SK-N-SH treated with all-trans-retinoic acid at 6 μM for 48 hours (cell line): ENCODE measurements around the gene MAOA.
A peak's percentile ranks its signal among the peaks of the same experiment; 100 is the strongest.

Experiments
- ATAC-seq: fragments of 200-7000 bp; cut with Tn5 transposase; 3 replicates; pipeline ENCODE4 v1.9.1; 2020; ENCODE audit warnings: mild to moderate bottlenecking, moderate library complexity
- ARNTL ChIP-seq: fragments of 450-650 bp; formaldehyde crosslinking; IDR thresholded peaks from 2 replicates; pipeline ENCODE4 v1.5.0; 2020; ENCODE audit warnings: low read depth, mild to moderate bottlenecking, moderate library complexity, borderline replicate concordance
- BACH2 ChIP-seq: fragments of 250-450 bp; sonication (Bioruptor Pico); IDR thresholded peaks from 2 replicates; pipeline ENCODE4 v1.9.0; 2021; ENCODE audit warnings: mild to moderate bottlenecking, borderline replicate concordance
- CSDC2 ChIP-seq: fragments of 250-450 bp; sonication (Bioruptor Pico); IDR thresholded peaks from 2 replicates; pipeline ENCODE4 v1.5.0; 2020; ENCODE audit warnings: mild to moderate bottlenecking, moderate library complexity
- CSRNP3 ChIP-seq: fragments of 250-450 bp; sonication (Bioruptor Pico); IDR thresholded peaks from 2 replicates; pipeline ENCODE4 v1.5.1; 2021; ENCODE audit warnings: mild to moderate bottlenecking, moderate library complexity
- ESRRG ChIP-seq: fragments of 250-450 bp; sonication (Bioruptor Pico); IDR thresholded peaks from 2 replicates; pipeline ENCODE4 v1.6.1; 2021; ENCODE audit warnings: mild to moderate bottlenecking
- GLIS3 ChIP-seq: fragments of 250-450 bp; sonication (Bioruptor Pico); IDR thresholded peaks from 2 replicates; pipeline ENCODE4 v1.5.0; 2020; ENCODE audit warnings: mild to moderate bottlenecking, moderate library complexity
- ISL1 ChIP-seq: fragments of 250-450 bp; sonication (Bioruptor Pico); IDR thresholded peaks from 2 replicates; pipeline ENCODE4 v2.1.2; 2022; ENCODE audit warnings: mild to moderate bottlenecking, moderate library complexity
- OSR1 ChIP-seq: fragments of 250-450 bp; sonication (Bioruptor Pico); IDR thresholded peaks from 2 replicates; pipeline ENCODE4 v1.8.0; 2022; ENCODE audit warnings: moderate library complexity, mild to moderate bottlenecking, inconsistent platforms
- PPARA ChIP-seq: fragments of 250-450 bp; sonication (Bioruptor Pico); IDR thresholded peaks from 2 replicates; pipeline ENCODE4 v1.5.0; 2020; ENCODE audit warnings: mild to moderate bottlenecking, borderline replicate concordance
- RARB ChIP-seq: fragments of 250-450 bp; sonication (Bioruptor Pico); IDR thresholded peaks from 2 replicates; pipeline ENCODE4 v1.8.0; 2021; ENCODE audit warnings: mild to moderate bottlenecking, moderate library complexity
- SNAI2 ChIP-seq: fragments of 250-450 bp; sonication (Bioruptor Pico); IDR thresholded peaks from 2 replicates; pipeline ENCODE4 v1.5.0; 2020; ENCODE audit warnings: mild to moderate bottlenecking, moderate library complexity
- TCF4 ChIP-seq: fragments of 250-450 bp; sonication (Bioruptor Pico); IDR thresholded peaks from 2 replicates; pipeline ENCODE4 v1.8.0; 2021; ENCODE audit warnings: mild to moderate bottlenecking, moderate library complexity, borderline replicate concordance
- TOX ChIP-seq: fragments of 250-450 bp; sonication (Bioruptor Pico); IDR thresholded peaks from 2 replicates; pipeline ENCODE4 v1.8.0; 2021; ENCODE audit warnings: mild to moderate bottlenecking, moderate library complexity, borderline replicate concordance
- TSHZ2 ChIP-seq: fragments of 250-450 bp; sonication (Bioruptor Pico); IDR thresholded peaks from 2 replicates; pipeline ENCODE4 v1.5.0; 2020; ENCODE audit warnings: mild to moderate bottlenecking, moderate library complexity
- ZC3H10 ChIP-seq: fragments of 250-450 bp; sonication (Bioruptor Pico); IDR thresholded peaks from 2 replicates; pipeline ENCODE4 v1.5.1; 2021; ENCODE audit warnings: mild to moderate bottlenecking, moderate library complexity
- ZFP3 ChIP-seq: fragments of 250-450 bp; sonication (Bioruptor Pico); IDR thresholded peaks from 2 replicates; pipeline ENCODE4 v1.5.0; 2020; ENCODE audit warnings: mild to moderate bottlenecking, moderate library complexity
- ZFP30 ChIP-seq: fragments of 450-650 bp; formaldehyde crosslinking; IDR thresholded peaks from 2 replicates; pipeline ENCODE4 v1.5.0; 2022; ENCODE audit warnings: mild to moderate bottlenecking, moderate library complexity
- ZNF565 ChIP-seq: fragments of 450-650 bp; formaldehyde crosslinking; conservative IDR thresholded peaks from 2 replicates; pipeline ENCODE4 v1.5.0; 2020; ENCODE audit warnings: low read depth, mild to moderate bottlenecking, moderate library complexity
- ZNF70 ChIP-seq: fragments of 450-650 bp; formaldehyde crosslinking; IDR thresholded peaks from 2 replicates; pipeline ENCODE4 v1.5.0; 2020; ENCODE audit warnings: mild to moderate bottlenecking, moderate library complexity
- TF ChIP-seq, protein P1 (sequence below): fragments of 250-450 bp; sonication (Bioruptor Pico); IDR thresholded peaks from 2 replicates; pipeline ENCODE4 v1.8.0; 2021; ENCODE audit warnings: low read depth, mild to moderate bottlenecking, moderate library complexity, borderline replicate concordance
- TF ChIP-seq, protein P2 (sequence below): fragments of 250-450 bp; sonication (Bioruptor Pico); IDR thresholded peaks from 2 replicates; pipeline ENCODE4 v1.5.1; 2020; ENCODE audit warnings: low read depth, mild to moderate bottlenecking, moderate library complexity

MAOA gene

DNA sequence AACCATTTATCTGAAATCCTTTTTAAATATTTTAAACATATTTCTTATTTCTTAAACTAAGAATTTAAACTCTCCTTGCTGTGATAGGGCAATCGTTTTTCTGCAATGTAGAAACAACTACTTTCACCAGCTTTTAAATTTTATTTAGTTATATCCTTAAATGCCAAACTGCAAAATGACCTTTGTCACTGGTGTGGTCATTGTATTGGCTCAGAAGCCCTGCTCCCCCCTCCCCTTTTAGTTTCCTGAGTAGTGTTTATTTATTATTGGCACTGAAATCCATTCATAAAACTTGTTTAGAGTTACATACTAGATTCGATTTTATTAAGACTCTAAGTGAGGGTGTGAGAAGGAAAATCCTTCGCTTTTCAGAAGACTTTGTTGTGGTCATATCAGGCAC lies 23.0 kb downstream of the MAOA start:
- TF ChIP-seq ZC3H10 (CRISPR knock-in tag) (no peak), TCF4 (no peak), BACH2 (CRISPR knock-in tag) (no peak), TSHZ2 (no peak), SNAI2 (CRISPR knock-in tag) (no peak), ARNTL (CRISPR knock-in tag) (no peak), OSR1 (no peak), CSDC2 (CRISPR knock-in tag) (no peak), RARB (no peak), GLIS3 (CRISPR knock-in tag) (no peak), TOX (CRISPR knock-in tag) (no peak), ZNF70 (CRISPR knock-in tag) (no peak), CSRNP3 (no peak), ESRRG (CRISPR knock-in tag) (no peak), ZFP3 (CRISPR knock-in tag) (no peak), ZNF565 (no peak)
- TF ChIP-seq, protein P1, sequence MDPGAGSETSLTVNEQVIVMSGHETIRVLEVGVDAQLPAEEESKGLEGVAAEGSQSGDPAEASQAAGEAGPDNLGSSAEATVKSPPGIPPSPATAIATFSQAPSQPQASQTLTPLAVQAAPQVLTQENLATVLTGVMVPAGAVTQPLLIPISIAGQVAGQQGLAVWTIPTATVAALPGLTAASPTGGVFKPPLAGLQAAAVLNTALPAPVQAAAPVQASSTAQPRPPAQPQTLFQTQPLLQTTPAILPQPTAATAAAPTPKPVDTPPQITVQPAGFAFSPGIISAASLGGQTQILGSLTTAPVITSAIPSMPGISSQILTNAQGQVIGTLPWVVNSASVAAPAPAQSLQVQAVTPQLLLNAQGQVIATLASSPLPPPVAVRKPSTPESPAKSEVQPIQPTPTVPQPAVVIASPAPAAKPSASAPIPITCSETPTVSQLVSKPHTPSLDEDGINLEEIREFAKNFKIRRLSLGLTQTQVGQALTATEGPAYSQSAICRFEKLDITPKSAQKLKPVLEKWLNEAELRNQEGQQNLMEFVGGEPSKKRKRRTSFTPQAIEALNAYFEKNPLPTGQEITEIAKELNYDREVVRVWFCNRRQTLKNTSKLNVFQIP (CRISPR knock-in tag) = no peak
- TF ChIP-seq, protein P2, sequence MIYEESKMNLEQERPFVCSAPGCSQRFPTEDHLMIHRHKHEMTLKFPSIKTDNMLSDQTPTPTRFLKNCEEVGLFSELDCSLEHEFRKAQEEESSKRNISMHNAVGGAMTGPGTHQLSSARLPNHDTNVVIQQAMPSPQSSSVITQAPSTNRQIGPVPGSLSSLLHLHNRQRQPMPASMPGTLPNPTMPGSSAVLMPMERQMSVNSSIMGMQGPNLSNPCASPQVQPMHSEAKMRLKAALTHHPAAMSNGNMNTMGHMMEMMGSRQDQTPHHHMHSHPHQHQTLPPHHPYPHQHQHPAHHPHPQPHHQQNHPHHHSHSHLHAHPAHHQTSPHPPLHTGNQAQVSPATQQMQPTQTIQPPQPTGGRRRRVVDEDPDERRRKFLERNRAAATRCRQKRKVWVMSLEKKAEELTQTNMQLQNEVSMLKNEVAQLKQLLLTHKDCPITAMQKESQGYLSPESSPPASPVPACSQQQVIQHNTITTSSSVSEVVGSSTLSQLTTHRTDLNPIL = no peak
- TF ChIP-seq, all 23 proteins: peak for 0
- ATAC-seq = no peak

- ATAC-seq = no peak
- TF ChIP-seq ISL1 (CRISPR knock-in tag) = peak; percentile 24; the same call in 1 of the 2 replicates
- TF ChIP-seq PPARA (CRISPR knock-in tag) = no peak
Observed at GRCh38 chrX:43679778-43680177, 23.7 kb downstream of the MAOA start.

GRCh38 chrX:43682726-43683125 lies 26.6 kb downstream of the MAOA start:
- no peak for TF ChIP-seq PPARA (CRISPR knock-in tag)
- no peak for TF ChIP-seq ZNF70 (CRISPR knock-in tag)
- TF ChIP-seq TSHZ2 = no peak
- no peak for TF ChIP-seq RARB
- TF ChIP-seq SNAI2 (CRISPR knock-in tag) = no peak
- no peak for TF ChIP-seq ISL1 (CRISPR knock-in tag)
- no peak for TF ChIP-seq ZFP30 (CRISPR knock-in tag)
- TF ChIP-seq, protein P1 (CRISPR knock-in tag) = no peak
- no peak for ATAC-seq
